EL (cell line): ENCODE results near the gene ABHD16A.

Experiments used
- DNase-seq: peaks from one replicate; pipeline ENCODE4 v3.0.0-alpha.2; 2016

Gene ABHD16A

GRCh38 chr6:31730631-31731086 lies 27.5 kb upstream of the ABHD16A start:
- peak; percentile 26 for DNase-seq

- peak; percentile 91 for DNase-seq
Observed at GRCh38 chr6:31729979-31730630, 27.0 kb upstream of the ABHD16A start.

- DNase-seq = peak; percentile 90
Observed at GRCh38 chr6:31729515-31729978, 26.4 kb upstream of the ABHD16A start.

GRCh38 chr6:31728767-31729514 lies 25.8 kb upstream of the ABHD16A start, which contains the start of gene DDAH2:
Gene DDAH2 (minus strand): TSS chr6:31729299. CDS start chr6:31729161, 138 bp downstream.
- no peak for DNase-seq

GRCh38 chr6:31727717-31728671 lies 24.9 kb upstream of the ABHD16A start:
- DNase-seq = no peak

- DNase-seq = no peak
Observed at GRCh38 chr6:31727034-31727716, 24.1 kb upstream of the ABHD16A start.

GRCh38 chr6:31725502-31726350 lies 22.6 kb upstream of the ABHD16A start:
- no peak for DNase-seq

GRCh38 chr6:31723980-31724691 lies 21.0 kb upstream of the ABHD16A start:
- DNase-seq = no peak

- DNase-seq = no peak
Observed at GRCh38 chr6:31723245-31723979, 20.3 kb upstream of the ABHD16A start, which contains the start of gene MPIG6B. Gene MPIG6B (plus strand): TSS chr6:31723373. CDS start chr6:31723384, 11 bp downstream.

GRCh38 chr6:31722173-31722572 lies 19.0 kb upstream of the ABHD16A start:
- DNase-seq = no peak

- DNase-seq = no peak
Observed at GRCh38 chr6:31721351-31722020, 18.4 kb upstream of the ABHD16A start, which contains the start of gene LY6G6C. Gene LY6G6C (minus strand): TSS chr6:31721746. CDS start chr6:31721679, 67 bp downstream.

- DNase-seq = no peak
Observed at GRCh38 chr6:31720196-31720770, 17.2 kb upstream of the ABHD16A start.

- no peak for DNase-seq
Observed at GRCh38 chr6:31719001-31719400, 15.9 kb upstream of the ABHD16A start.

- no peak for DNase-seq
Observed at GRCh38 chr6:31718265-31718664, 15.1 kb upstream of the ABHD16A start.

GRCh38 chr6:31717499-31718222 lies 14.5 kb upstream of the ABHD16A start:
- DNase-seq = no peak

GRCh38 chr6:31715022-31715958 lies 12.2 kb upstream of the ABHD16A start, which contains the start of gene LY6G6D:
Gene LY6G6D (plus strand): TSS chr6:31715348. CDS start chr6:31715356, 8 bp downstream.
- DNase-seq = no peak
